Measurements from ENCODE around the gene OR7G3. TPM values are rescaled to one million over a fixed set of nuclear protein-coding genes. Genes with fewer than 3 reads are reported as not detected.

The OR7G3 gene
- not detected for total RNA-seq
- polyA plus RNA-seq (ENCODE audit: insufficient read depth, low read depth, low replicate concordance) = not detected
- long read RNA-seq, donor 1 = 0 reads
- long read RNA-seq, donor 2 = 0 reads
- long read RNA-seq, donor 3 = 0 reads
- long read RNA-seq, donor 4 = 0 reads
- long read RNA-seq, donor 5 = 0 reads
- long read RNA-seq, donor 6 = 0 reads
- long read RNA-seq, donor 7 = 0 reads
- long read RNA-seq, donor 8 = 0 reads
- long read RNA-seq, donor 9 = 0 reads
- long read RNA-seq, donor 10 = 0 reads

DNA sequence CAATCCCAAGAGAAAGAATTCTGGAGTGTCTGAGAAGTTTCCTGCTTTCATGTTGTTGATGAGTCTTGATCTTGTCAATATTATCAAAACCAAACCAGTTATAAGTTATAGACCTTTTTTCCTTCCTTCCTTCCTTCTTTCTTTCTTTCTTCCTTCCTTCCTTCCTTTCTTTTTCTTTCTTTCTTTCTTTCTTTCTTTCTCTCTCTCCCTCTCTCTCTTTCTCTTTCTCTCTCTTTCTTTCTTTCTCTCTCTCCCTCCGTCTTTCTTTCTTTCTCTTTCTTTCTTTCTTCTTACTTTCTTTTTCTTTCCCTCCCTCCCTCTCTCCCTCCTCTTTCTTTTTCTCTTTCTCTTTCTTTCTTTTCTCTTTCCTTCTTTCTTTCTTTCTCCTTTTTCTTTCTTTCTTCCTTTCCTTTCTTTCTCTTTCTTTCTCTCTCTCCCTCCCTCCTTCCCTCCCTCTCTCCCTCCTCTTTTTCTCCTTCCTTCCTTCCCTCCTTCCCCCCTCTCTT is at the start of gene OR7G3:
TSS of gene OR7G3 (minus strand) at position 51 of the 506 bp plus-strand sequence. CDS start at position 51, 0 bp downstream.
- Histone ChIP-seq H3K4me3 (ENCODE audit: low read length in 3 of 3) (no peak within 1 kb of the TSS), H3K9me3 (ENCODE audit: control insufficient read depth in 2 of 3, insufficient read depth in 1 of 3, low read length in 3 of 3) (no peaks in the 10 kb centered on the region), H3K27ac (ENCODE audit: low read depth in 2 of 2, low read length in 2 of 2) (no peak within 1 kb of the TSS), H3K4me1 (ENCODE audit: control insufficient read depth in 2 of 3, insufficient read depth in 2 of 3, low read depth in 1 of 3, low read length in 3 of 3) (no peaks in the 10 kb centered on the region), H3K36me3 (ENCODE audit: control insufficient read depth in 2 of 3, insufficient read depth in 3 of 3, low read length in 3 of 3) (no peaks in the 10 kb centered on the region), H3K27me3 (ENCODE audit: control insufficient read depth, insufficient read depth, low read length) (no peaks in the 10 kb centered on the region), H3K9ac (ENCODE audit: low read length in 3 of 3) (no peak within 1 kb of the TSS)
- no peak for FAIRE-seq
- DNase-seq = no peak
- intact Hi-C loops (cut with DNase I) = no loop called here
- TF ChIP-seq, protein P1, sequence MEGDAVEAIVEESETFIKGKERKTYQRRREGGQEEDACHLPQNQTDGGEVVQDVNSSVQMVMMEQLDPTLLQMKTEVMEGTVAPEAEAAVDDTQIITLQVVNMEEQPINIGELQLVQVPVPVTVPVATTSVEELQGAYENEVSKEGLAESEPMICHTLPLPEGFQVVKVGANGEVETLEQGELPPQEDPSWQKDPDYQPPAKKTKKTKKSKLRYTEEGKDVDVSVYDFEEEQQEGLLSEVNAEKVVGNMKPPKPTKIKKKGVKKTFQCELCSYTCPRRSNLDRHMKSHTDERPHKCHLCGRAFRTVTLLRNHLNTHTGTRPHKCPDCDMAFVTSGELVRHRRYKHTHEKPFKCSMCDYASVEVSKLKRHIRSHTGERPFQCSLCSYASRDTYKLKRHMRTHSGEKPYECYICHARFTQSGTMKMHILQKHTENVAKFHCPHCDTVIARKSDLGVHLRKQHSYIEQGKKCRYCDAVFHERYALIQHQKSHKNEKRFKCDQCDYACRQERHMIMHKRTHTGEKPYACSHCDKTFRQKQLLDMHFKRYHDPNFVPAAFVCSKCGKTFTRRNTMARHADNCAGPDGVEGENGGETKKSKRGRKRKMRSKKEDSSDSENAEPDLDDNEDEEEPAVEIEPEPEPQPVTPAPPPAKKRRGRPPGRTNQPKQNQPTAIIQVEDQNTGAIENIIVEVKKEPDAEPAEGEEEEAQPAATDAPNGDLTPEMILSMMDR (IDR thresholded peaks at IDR 0.05; ENCODE audit: borderline replicate concordance, extremely low read depth, insufficient read depth) = no peak

DNA sequence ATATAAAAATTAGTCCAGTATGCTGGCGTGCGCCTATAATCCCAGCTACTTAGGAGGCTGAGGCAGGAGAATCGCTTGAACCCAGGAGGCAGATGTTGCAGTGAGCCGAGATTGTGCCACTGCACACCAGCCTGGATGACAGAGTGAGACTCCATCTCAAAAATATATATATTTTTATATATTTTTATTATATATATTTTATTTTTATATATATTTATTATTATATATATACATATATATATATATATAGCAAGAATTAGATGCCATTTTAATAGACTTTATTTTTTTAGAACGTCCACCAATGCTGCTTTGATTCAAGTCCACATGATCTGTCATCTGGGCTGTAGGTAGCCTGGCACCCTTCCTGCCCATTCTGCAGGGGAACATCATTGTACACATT is 48.6 kb upstream of the OR7G3 start:
- FAIRE-seq (no peak), DNase-seq (no peak)
- Histone ChIP-seq H3K27ac (ENCODE audit: low read depth in 2 of 2, low read length in 2 of 2) (no peak overlapping the region), H3K27me3 (ENCODE audit: control insufficient read depth, insufficient read depth, low read length) (no peaks in the 10 kb centered on the region), H3K9me3 (ENCODE audit: control insufficient read depth in 2 of 3, insufficient read depth in 1 of 3, low read length in 3 of 3) (no peaks in the 10 kb centered on the region), H3K4me1 (ENCODE audit: control insufficient read depth in 2 of 3, insufficient read depth in 2 of 3, low read depth in 1 of 3, low read length in 3 of 3) (no peaks in the 10 kb centered on the region), H3K9ac (ENCODE audit: low read length in 3 of 3) (no peak overlapping the region), H3K4me3 (ENCODE audit: low read length in 3 of 3) (no peak overlapping the region), H3K36me3 (ENCODE audit: control insufficient read depth in 2 of 3, insufficient read depth in 3 of 3, low read length in 3 of 3) (no peaks in the 10 kb centered on the region)
- TF ChIP-seq, protein P1 (IDR thresholded peaks at IDR 0.05; ENCODE audit: borderline replicate concordance, extremely low read depth, insufficient read depth) = no peak
- intact Hi-C loops (cut with DNase I) = no loop called here

GRCh38 chr19:9171393-9171991 is 44.7 kb upstream of the OR7G3 start:
- no peaks in the 10 kb centered on the region for H3K27me3 ChIP-seq (ENCODE audit: control insufficient read depth, insufficient read depth, low read length)
- H3K4me1 ChIP-seq (ENCODE audit: control insufficient read depth in 2 of 3, insufficient read depth in 2 of 3, low read depth in 1 of 3, low read length in 3 of 3) = no peaks in the 10 kb centered on the region
- FAIRE-seq (no peak), DNase-seq (no peak)
- no peak overlapping the region for H3K9ac ChIP-seq (ENCODE audit: low read length in 3 of 3)
- intact Hi-C loops (cut with DNase I) = no loop called here
- H3K4me3 ChIP-seq (ENCODE audit: low read length in 3 of 3) = no peak overlapping the region
- H3K36me3 ChIP-seq (ENCODE audit: control insufficient read depth in 2 of 3, insufficient read depth in 3 of 3, low read length in 3 of 3) = peaks cover 0 to 8% (median 0%) of the 10 kb centered on the region in 3 donors
- H3K27ac ChIP-seq (ENCODE audit: low read depth in 2 of 2, low read length in 2 of 2) = no peak overlapping the region
- TF ChIP-seq, protein P1 (IDR thresholded peaks at IDR 0.05; ENCODE audit: borderline replicate concordance, extremely low read depth, insufficient read depth) = no peak
- no peaks in the 10 kb centered on the region for H3K9me3 ChIP-seq (ENCODE audit: control insufficient read depth in 2 of 3, insufficient read depth in 1 of 3, low read length in 3 of 3)
